Activated CD8-positive, alpha-beta memory T cell treated with anti-CD3 and anti-CD28 coated beads, Interleukin-2, amount 50 U/mL, for 24 hours (primary cell): ENCODE measurements around the gene PRR29.
"Not testable (repeated sequence)": the region's sequence is repeated elsewhere in the genome, so short reads cannot be mapped to it uniquely, and the experiment has no call there.

ENCODE experiments used
- DNase-seq: peaks from one replicate; pipeline ENCODE4 v3.0.0-alpha.2; 2020; ENCODE audit errors: extremely low read depth

PRR29 gene

DNA sequence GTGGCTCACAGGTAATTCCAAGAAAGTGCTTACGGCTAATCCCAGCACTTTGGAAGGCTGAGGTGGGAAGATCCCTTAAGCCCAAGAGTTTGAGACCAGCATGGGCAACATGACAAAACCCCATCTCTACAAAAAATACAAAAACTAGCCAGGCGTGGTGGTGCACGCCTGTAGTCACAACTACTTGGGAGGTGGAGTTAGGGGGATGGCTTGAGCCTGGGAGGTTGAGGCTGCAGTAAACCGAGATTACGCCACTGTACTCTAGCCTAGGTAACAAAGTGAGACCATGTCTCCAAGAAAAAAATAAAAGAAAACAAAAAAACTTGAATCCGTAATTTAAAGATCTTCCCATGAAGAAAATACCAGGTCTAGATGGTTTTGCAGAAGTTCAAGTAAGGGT is 17.3 kb downstream of the PRR29 start:
- DNase-seq, result no peak

DNA sequence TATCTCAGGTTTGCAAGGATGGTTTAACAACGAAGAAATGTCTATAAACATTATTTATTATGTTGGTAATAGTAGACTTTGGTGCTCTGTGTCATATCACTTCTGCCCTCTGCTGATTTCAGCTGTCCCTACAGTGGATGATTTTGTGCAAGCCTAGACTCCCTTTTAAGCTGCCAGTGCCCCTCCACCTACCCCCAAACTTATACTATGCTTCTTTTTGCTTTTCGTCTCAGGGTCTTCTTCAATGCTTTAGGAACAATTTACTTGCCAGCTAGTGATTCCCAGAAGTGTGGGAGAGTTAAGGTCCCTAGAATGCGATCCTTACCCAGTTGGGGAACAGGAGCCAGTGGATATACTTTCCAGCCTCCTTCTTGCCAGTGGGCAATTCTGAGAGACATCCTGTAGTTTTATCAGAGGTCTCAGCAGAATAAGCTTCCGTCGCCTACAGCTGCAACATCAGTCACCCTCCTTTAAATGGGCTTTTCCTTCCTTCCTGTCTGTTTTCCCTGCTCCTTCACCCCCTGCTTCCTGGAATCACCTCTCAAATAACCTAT is 18.2 kb downstream of the PRR29 start:
- DNase-seq, result no peak

DNA sequence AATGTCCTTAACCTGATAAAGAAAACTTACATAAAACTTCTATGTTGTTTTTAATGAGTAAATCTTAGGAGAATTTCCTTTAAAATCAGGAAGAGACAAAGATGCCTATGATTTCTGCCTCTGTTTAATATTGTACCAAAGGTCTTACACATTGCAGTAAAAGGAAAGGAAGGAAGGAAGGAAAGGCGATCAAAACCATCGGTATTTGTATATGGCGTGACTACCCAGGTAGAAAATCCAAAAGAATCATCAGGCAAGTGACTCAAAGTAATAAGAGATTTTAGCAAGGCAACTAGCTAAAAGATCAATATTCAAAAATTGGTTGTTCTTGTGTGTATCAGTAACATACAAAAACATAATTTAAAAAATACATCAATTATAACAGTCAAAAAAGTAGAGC is 18.8 kb downstream of the PRR29 start:
- DNase-seq, result no peak

DNA sequence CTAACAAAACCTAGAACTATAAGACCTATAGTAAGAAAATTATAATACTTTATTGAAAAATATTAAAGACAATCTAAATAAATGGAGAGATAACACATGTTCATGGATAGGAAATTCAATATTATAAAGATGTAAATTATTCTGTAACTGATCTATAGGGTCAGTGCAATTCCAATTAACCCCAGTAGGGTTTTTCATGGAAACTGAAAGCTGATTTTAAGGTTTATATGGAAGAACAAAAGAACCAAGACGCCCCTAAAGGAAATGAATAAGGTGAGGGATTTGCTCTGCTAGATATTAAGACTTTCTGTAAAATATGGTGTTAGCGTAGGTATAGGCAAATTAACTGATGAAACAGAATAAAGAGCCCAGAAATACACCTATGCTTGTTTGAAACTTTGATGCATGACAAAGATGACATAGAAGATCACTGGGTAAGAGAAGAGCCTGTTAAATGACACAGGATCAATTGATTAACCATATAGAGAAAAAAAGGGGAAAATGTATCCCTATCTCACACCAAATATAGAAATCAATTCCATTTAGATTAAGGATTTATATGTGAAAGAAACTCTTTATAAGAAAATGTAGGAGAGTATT is 19.3 kb downstream of the PRR29 start:
- DNase-seq, result no peak

GRCh38 chr17:64019551-64019961 is 21.4 kb downstream of the PRR29 start:
- not testable (repeated sequence) for DNase-seq

DNA sequence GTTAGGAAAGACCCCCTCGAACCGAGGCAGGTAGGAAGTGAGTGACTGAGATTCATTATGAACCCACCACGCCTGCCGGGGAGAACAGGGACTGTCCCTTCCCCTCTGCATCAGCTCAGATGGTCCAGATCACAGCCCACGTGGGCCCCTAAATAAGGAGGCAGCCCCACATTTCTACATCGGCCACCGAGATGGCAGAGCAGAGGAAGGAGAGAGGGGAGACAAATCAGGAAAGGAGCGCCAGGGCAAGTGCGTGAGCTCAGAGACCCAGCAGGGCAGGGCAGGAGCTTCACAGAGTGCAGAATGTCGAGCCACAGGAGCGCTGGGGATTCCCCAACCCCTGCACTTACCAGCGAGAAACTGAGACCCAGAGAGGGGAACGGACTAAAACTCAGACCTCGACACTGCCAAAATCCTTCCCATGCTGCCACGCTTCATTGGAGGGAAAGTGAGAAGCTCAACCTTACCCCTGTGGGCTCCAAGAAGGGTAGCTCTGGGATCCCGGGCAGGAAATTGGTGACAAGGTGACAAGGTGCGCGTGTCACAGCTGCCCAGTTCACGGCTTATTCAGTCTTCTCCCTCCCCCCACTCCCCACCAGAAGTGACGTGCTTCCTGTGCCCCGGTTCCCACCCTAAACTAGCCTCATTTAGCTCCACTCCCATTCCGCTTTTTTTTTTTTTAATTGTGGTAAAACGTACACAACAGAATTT is 22.1 kb downstream of the PRR29 start, which contains the start of gene ICAM2:
Gene ICAM2, minus strand, starts transcription at position 578 of the 711 bp plus-strand sequence. CDS start 13,942 bp downstream, outside the sequence.
- peak; percentile 82 for DNase-seq

DNA sequence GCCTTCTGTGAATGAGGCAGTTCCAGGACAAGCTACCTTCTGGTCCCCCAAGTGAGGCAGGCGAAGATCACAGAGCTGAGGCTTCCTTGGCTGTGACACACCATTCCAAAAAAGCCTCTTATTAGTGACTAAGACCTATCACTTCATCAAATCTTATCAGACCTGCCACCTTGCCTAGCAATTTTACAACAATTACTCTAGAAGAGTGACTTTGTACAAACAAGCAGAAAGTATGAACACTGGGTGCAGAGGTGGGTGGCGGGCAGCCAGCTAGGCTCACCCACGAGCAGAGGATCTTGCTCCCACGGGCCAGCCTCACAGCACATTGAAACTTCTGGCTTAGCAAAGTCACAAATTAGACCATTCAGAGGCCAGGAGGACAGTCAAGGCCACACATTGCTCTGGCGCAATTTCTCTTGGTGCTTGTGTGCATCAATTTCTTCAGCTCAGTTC is 24.5 kb downstream of the PRR29 start:
- no peak for DNase-seq

DNA sequence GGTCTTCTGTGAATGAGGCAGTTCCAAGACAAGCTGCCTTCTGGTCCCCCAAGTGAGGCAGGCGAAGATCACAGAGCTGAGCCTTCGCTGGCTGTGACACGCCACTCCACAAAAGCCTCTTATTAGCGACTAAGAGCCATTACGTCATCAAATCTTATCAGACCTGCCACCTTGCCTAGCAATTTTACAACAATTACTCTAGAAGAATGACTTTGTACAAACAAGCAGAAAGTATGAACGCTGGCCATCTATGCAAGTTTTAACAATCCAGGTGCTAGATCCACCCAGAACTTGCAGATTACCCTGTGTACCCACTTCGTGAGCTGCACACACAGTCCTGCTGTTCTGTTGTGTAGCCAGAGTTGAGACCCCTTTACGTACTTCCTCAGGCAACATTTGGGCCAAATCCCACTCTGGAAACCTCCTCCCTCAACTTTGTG is 26.1 kb downstream of the PRR29 start:
- DNase-seq, result no peak

GRCh38 chr17:64024781-64025731 is 26.9 kb downstream of the PRR29 start:
- DNase-seq, result no peak

DNA sequence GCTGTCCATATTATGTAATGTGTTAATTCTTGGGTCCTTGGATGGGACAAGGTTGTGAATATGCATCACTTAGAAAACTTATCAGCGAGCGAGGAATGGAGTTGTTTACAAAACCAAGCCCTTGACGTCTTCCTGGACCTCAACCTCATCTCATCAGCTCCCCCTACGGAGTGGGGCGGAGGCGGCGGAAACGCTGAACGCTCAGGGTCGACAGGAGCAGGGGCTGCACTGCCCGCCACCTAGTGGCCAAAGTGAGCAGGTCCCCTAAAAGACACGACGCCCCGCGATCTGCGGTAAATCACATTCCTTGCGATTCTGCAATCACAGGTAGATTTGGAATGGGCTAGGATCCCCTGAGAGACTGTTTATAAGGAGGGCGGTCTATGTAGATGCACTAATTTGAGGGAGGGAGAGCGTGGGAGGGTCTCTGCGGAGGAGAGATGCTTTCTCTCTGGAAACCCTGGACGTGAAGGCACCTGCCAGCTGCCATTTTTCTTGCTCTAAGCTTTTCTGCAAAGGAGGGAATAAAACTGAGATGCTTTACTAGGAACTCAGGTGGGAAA is 27.7 kb downstream of the PRR29 start:
- peak; percentile 71 for DNase-seq

DNA sequence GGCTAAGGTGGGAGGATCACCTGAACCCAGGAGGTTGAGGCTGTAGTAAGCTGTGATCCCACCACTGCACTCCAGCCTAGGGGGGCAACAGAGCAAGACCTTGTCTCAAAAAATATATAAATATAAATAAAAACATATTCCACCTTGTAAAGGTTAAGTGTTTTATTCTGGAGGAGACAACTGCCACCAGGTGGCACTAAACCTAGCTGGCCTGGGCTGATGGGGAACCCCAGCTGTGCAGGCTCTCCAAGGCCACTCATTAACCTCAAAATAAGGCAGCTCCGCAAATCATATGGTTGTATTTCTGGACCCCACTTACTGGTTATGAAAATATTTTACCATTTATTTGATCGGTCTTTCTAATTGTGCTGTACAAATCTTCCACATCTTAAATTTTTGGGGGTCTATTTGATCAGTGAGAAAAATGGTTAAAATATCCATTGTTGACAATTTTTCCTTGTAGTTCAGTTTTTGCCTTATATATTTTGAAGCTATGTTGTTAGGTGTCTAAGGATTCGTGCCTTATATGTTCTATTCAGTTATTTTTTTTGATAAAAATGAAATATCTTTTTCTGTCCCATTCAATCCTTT is 30.8 kb downstream of the PRR29 start:
- DNase-seq, result peak; percentile 54

- DNase-seq, result no peak
These were observed 33.9 kb downstream of the PRR29 start for GRCh38 chr17:64032081-64032480.

GRCh38 chr17:64036198-64036922 is 38.2 kb downstream of the PRR29 start:
- no peak for DNase-seq

DNA sequence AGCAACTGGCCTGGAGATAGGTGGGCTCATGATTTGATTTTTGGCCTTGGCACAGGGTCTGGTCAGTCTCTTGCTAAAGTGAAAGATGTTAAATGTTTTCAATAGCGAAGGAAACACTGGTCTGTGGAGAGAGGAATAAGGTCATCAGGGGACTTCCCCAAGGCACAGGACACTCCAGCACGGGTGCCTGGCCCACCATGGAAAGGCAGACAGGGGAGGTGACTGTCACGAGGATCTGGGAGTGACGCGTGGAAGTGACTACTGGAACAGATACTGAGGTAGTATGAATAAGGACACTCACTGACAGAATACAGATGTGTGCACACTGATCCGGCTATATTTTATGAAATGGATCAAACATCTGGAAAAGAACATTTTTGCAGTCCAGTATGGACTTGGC is 39.0 kb downstream of the PRR29 start:
- no peak for DNase-seq

- DNase-seq, result no peak
These were observed 39.7 kb downstream of the PRR29 start for GRCh38 chr17:64037802-64038201.

GRCh38 chr17:64038331-64039105 is 40.4 kb downstream of the PRR29 start:
- DNase-seq, result no peak

DNA sequence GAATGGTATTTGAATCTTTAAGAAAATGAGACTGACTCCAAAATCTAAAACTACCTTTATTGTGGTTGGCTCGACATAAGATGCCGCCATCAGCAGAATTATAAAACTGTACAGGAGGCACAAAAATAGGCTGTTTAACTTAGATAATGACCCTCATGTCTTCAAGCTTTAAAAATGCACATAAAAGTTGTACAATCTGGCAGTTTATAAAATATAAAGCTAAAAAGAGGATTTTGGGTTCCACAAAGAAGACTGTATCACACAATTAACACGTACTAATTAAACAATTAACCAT is 40.9 kb downstream of the PRR29 start:
- no peak for DNase-seq

- no peak for DNase-seq
These were observed 42.1 kb downstream of the PRR29 start for GRCh38 chr17:64040206-64040605.

- DNase-seq, result no peak
These were observed 43.8 kb downstream of the PRR29 start for GRCh38 chr17:64041912-64042311.
